Panc1 (cell line): ENCODE results near the gene DAGLA. TPM values are rescaled to one million over a fixed set of nuclear protein-coding genes. Genes with fewer than 3 reads are reported as not detected.

Experiments
- ATAC-seq: fragments of 200-7000 bp; cut with Tn5 transposase; 2 replicates; pipeline ENCODE4 v1.9.1; 2020; ENCODE audit warnings: mild to moderate bottlenecking, moderate library complexity
- BruUV-seq: library from RNA; stranded (reverse); fragments of 400-500 nt; replicated peaks from 2 replicates; lab custom pipeline; 2021; lab: Mats Ljungman, UMichigan
- CTCF ChIA-PET: fragments of 300-600 bp; sonication (Branson Sonifier 250); formaldehyde crosslinking; loops from one replicate; lab custom pipeline; 2022; ENCODE audit warnings: antibody characterized with exemption; lab: Charles Lee
- POLR2A ChIA-PET: fragments of 300-600 bp; sonication (Branson Sonifier 250); formaldehyde crosslinking; loops from one replicate; lab custom pipeline; 2022; ENCODE audit warnings: antibody characterized with exemption; lab: Charles Lee
- DNase-seq: peaks from one replicate; pipeline ENCODE4 v3.0.0-alpha.2; 2010; ENCODE audit warnings: low read depth, low spot score
- H3K27ac ChIP-seq: 2 replicates; pipeline ENCODE4 v1.5.1; 2011; ENCODE audit warnings: mild to moderate bottlenecking, low read length, inconsistent platforms
- H3K27me3 ChIP-seq: fragments of 200-500 bp; sonication (Bioruptor generic); 2 replicates; pipeline ENCODE4 v1.6.0; 2014; ENCODE audit warnings: low read length, inconsistent platforms; ENCODE audit not compliant: control insufficient read depth, insufficient read depth
- H3K36me3 ChIP-seq: fragments of 200-500 bp; sonication (Bioruptor generic); 2 replicates; pipeline ENCODE4 v1.5.1; 2014; ENCODE audit warnings: inconsistent platforms, mild to moderate bottlenecking, low read length, moderate library complexity; ENCODE audit not compliant: control insufficient read depth, insufficient read depth
- H3K4me1 ChIP-seq: 2 replicates; pipeline ENCODE4 v1.5.1; 2011; ENCODE audit warnings: inconsistent platforms, mild to moderate bottlenecking, low read length, moderate library complexity; ENCODE audit not compliant: control insufficient read depth, insufficient read depth
- H3K4me3 ChIP-seq, 2 experiments: 2 replicates each; pipeline ENCODE4 v1.5.1; 2011 to 2012; ENCODE audit warnings: low read depth in 2 of 2, low read length in 2 of 2, mild to moderate bottlenecking in 2 of 2, inconsistent platforms in 1 of 2, moderate library complexity in 1 of 2
- H3K9me3 ChIP-seq: fragments of 200-500 bp; sonication (Bioruptor generic); 2 replicates; pipeline ENCODE4 v1.5.1; 2014; ENCODE audit warnings: low read depth, mild to moderate bottlenecking, inconsistent platforms, low read length, moderate library complexity; ENCODE audit not compliant: control insufficient read depth, insufficient read depth
- POLR2AphosphoS5 ChIP-seq: IDR thresholded peaks from 2 replicates; pipeline ENCODE4 v1.6.1; 2012; ENCODE audit warnings: mild to moderate bottlenecking, low read depth, low read length, moderate library complexity
- SIN3A ChIP-seq: IDR thresholded peaks from 2 replicates; pipeline ENCODE4 v1.6.1; 2012; ENCODE audit warnings: low read depth, mild to moderate bottlenecking, low read length, moderate library complexity, borderline replicate concordance; ENCODE audit not compliant: insufficient read depth
- TCF7L2 ChIP-seq: IDR thresholded peaks from 2 replicates; pipeline ENCODE4 v1.6.1; 2011; ENCODE audit warnings: mild to moderate bottlenecking, low read depth, low read length, inconsistent platforms
- in situ Hi-C: cut with HindIII; loops from 2 replicates; pipeline ENCODE4 v1.10.0; 2016; ENCODE audit warnings: low sequenced_read_pairs, low pct_unique_long_range_greater_than_20kb
- intact Hi-C: fragments of 100-400 bp; cut with micrococcal nuclease; formaldehyde crosslinking; loops from one replicate; pipeline ENCODE4 v1.10.0; 2022; ENCODE audit not compliant: unreplicated experiment
- total RNA-seq: library from RNA; stranded (reverse); gene quantifications from one replicate; pipeline ENCODE4 v1.2.1, GENCODE V29; 2021; ENCODE audit not compliant: unreplicated experiment
- TF ChIP-seq, protein P1 (sequence below): fragments of 450-650 bp; IDR thresholded peaks from 2 replicates; pipeline ENCODE4 v1.5.1; 2017; ENCODE audit warnings: mild to moderate bottlenecking
- TF ChIP-seq, protein P2 (sequence below), 2 experiments: IDR thresholded peaks; 2 replicates each; pipeline ENCODE4 v1.6.1; 2011 to 2012; ENCODE audit warnings: low read depth in 2 of 2, control low read depth in 1 of 2, low read length in 1 of 2, mild to moderate bottlenecking in 1 of 2, moderate library complexity in 1 of 2; ENCODE audit not compliant: insufficient read depth in 1 of 2

DAGLA gene
- total RNA-seq, 1 experiment from 2014 or later, result 6.4 TPM

DNA sequence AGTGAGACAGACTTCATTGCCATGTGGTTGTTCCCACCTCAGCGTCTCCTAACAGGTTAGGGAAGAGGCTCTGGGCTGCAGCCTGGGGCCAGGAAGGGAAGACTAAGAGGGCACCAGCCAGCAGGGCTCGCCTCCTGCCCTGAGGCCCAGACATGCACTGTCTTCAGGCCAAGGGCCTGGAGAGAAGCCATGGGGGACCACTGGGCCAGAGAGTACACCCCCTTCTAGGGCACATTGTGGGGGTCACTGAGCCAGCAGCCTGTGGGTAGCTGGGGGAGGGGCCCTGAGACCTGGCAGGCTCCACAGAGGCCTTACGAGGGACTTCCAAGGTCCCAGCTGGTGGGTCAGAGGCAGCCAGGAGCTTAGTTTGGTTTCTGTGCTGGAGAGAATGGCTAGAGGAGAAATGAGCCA, 47.2 kb downstream of the DAGLA start:
- no TSS peak for BruUV-seq
- peaks cover 16% of the 10 kb centered on the region for H3K4me1 ChIP-seq
- CTCF ChIA-PET, result no interaction called here

DNA sequence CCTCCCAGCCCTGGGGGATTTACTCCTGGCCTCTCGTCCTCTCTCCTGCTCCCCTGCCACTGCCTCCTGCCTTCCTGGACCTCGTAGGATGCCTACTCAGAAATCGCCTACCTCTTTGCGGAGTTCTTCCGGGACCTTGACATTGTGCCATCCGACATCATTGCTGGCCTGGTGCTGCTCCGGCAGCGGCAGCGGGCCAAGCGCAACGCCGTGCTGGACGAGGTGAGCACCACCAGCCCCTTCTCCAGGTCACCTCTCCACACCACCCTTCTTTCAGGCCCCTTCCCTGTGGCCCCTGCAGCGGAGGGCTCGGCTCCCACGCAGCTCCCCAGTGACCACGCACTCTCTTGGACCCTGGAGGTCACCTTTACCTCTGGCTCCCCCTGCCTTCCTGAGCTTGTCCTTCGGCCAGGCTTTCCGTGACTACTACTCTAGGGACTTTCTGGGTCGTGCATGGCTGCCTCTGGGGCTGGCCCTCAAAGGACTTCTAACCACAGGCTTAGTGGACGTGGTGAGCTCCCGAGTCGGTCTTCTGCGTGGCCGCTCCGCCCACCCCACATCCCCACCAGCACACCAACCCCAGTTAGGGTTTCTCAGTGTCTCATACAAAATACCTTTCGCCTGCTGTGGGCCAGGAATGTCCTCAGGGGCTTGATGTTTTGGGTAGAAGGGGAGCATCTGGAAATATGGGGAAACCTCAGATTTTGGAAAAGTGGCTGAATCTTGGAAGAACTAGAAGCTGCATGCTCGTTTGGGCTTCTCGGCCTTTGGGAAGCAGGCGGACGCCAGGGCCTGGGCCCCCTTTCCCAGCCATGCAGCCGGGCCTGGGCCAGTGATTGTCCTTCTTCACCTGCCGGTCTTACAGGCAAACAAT, 48.1 kb downstream of the DAGLA start:
- intact Hi-C loops, result no loop called here
- ChIA-PET CTCF (no interaction called here), POLR2A (no interaction called here)
- TF ChIP-seq, protein P1, sequence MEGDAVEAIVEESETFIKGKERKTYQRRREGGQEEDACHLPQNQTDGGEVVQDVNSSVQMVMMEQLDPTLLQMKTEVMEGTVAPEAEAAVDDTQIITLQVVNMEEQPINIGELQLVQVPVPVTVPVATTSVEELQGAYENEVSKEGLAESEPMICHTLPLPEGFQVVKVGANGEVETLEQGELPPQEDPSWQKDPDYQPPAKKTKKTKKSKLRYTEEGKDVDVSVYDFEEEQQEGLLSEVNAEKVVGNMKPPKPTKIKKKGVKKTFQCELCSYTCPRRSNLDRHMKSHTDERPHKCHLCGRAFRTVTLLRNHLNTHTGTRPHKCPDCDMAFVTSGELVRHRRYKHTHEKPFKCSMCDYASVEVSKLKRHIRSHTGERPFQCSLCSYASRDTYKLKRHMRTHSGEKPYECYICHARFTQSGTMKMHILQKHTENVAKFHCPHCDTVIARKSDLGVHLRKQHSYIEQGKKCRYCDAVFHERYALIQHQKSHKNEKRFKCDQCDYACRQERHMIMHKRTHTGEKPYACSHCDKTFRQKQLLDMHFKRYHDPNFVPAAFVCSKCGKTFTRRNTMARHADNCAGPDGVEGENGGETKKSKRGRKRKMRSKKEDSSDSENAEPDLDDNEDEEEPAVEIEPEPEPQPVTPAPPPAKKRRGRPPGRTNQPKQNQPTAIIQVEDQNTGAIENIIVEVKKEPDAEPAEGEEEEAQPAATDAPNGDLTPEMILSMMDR, result no peak
- TF ChIP-seq SIN3A (no peak), TCF7L2 (no peak), POLR2AphosphoS5 (no peak)
- TF ChIP-seq, protein P2, sequence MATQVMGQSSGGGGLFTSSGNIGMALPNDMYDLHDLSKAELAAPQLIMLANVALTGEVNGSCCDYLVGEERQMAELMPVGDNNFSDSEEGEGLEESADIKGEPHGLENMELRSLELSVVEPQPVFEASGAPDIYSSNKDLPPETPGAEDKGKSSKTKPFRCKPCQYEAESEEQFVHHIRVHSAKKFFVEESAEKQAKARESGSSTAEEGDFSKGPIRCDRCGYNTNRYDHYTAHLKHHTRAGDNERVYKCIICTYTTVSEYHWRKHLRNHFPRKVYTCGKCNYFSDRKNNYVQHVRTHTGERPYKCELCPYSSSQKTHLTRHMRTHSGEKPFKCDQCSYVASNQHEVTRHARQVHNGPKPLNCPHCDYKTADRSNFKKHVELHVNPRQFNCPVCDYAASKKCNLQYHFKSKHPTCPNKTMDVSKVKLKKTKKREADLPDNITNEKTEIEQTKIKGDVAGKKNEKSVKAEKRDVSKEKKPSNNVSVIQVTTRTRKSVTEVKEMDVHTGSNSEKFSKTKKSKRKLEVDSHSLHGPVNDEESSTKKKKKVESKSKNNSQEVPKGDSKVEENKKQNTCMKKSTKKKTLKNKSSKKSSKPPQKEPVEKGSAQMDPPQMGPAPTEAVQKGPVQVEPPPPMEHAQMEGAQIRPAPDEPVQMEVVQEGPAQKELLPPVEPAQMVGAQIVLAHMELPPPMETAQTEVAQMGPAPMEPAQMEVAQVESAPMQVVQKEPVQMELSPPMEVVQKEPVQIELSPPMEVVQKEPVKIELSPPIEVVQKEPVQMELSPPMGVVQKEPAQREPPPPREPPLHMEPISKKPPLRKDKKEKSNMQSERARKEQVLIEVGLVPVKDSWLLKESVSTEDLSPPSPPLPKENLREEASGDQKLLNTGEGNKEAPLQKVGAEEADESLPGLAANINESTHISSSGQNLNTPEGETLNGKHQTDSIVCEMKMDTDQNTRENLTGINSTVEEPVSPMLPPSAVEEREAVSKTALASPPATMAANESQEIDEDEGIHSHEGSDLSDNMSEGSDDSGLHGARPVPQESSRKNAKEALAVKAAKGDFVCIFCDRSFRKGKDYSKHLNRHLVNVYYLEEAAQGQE (IDR thresholded peaks at IDR 0.05; ENCODE audit: insufficient read depth in 1 of 2, low read depth in 2 of 2, low read length in 1 of 2), result no peak
- H3K4me1 ChIP-seq, result peaks cover 21% of the 10 kb centered on the region
- H3K9me3 ChIP-seq, result no peaks in the 10 kb centered on the region
- H3K4me3 ChIP-seq, result no peak overlapping the region
- no TSS peak for BruUV-seq
- no peak for DNase-seq
- no peak overlapping the region for H3K27ac ChIP-seq
- ATAC-seq, result no peak
- no peaks in the 10 kb centered on the region for H3K36me3 ChIP-seq
- in situ Hi-C loops, result no loop called here
- no peaks in the 10 kb centered on the region for H3K27me3 ChIP-seq

More for the DNA sequence above, 47.2 kb downstream of the DAGLA start:
- ATAC-seq (no peak), DNase-seq (no peak)
- no peaks in the 10 kb centered on the region for H3K36me3 ChIP-seq
- H3K27ac ChIP-seq, result no peak overlapping the region
- TF ChIP-seq POLR2AphosphoS5 (no peak), SIN3A (no peak), TCF7L2 (no peak)
- TF ChIP-seq, protein P1, result no peak
- TF ChIP-seq, protein P2 (IDR thresholded peaks at IDR 0.05; ENCODE audit: insufficient read depth in 1 of 2, low read depth in 2 of 2, low read length in 1 of 2), result no peak
- no peaks in the 10 kb centered on the region for H3K9me3 ChIP-seq
- in situ Hi-C loops, result no loop called here
- H3K27me3 ChIP-seq, result no peaks in the 10 kb centered on the region
- no peak overlapping the region for H3K4me3 ChIP-seq
- POLR2A ChIA-PET, result no interaction called here
- intact Hi-C loops, result no loop called here
